ENCODE data around the gene RUNX1. TPM values are rescaled to one million over a fixed set of nuclear protein-coding genes. Genes with fewer than 3 reads are reported as not detected.

The RUNX1 gene
- total RNA-seq, 1 experiment from 2014 or later, result 0.52 TPM

GRCh38 chr21:34878501-34878900 lies 170.6 kb downstream of the RUNX1 start:
- intact Hi-C loops (cut with micrococcal nuclease; ENCODE audit: unreplicated experiment), result no loop called here
- ChIA-PET POLR2A (ENCODE audit: low non-redundant PET) (no interaction called here), CTCF (no interaction called here)
- no peak for TF ChIP-seq CTCF (conservative IDR thresholded peaks at IDR 0.05; ENCODE audit: low read depth, low read length)
- no peak for TF ChIP-seq EZH2 (IDR thresholded peaks at IDR 0.05; ENCODE audit: borderline replicate concordance, low read depth, low read length, poor library complexity, severe bottlenecking)
- no TSS peak for BruUV-seq (replicated peaks)
- Histone ChIP-seq H3K9me3 (ENCODE audit: low read depth, low read length, poor library complexity, severe bottlenecking) (no peaks in the 10 kb centered on the region), H3K27ac (ENCODE audit: low read depth, low read length, poor library complexity, severe bottlenecking) (no peak overlapping the region), H3K4me3 (ENCODE audit: low read depth, low read length, poor library complexity, severe bottlenecking) (no peak overlapping the region), H3K27me3 (replicated peaks; ENCODE audit: insufficient read depth, low read depth, low read length, poor library complexity) (peaks cover 31% of the 10 kb centered on the region), H3K36me3 (ENCODE audit: insufficient read depth, low read length, poor library complexity, severe bottlenecking) (no peaks in the 10 kb centered on the region), H3K4me1 (ENCODE audit: insufficient read depth, low read length, poor library complexity, severe bottlenecking) (no peaks in the 10 kb centered on the region)
- DNase-seq (ENCODE audit: low spot score), result no peak

- Histone ChIP-seq H3K27me3 (replicated peaks; ENCODE audit: insufficient read depth, low read depth, low read length, poor library complexity) (peaks cover 22% of the 10 kb centered on the region), H3K9me3 (ENCODE audit: low read depth, low read length, poor library complexity, severe bottlenecking) (no peaks in the 10 kb centered on the region), H3K27ac (ENCODE audit: low read depth, low read length, poor library complexity, severe bottlenecking) (no peak overlapping the region), H3K36me3 (ENCODE audit: insufficient read depth, low read length, poor library complexity, severe bottlenecking) (no peaks in the 10 kb centered on the region), H3K4me1 (ENCODE audit: insufficient read depth, low read length, poor library complexity, severe bottlenecking) (no peaks in the 10 kb centered on the region), H3K4me3 (ENCODE audit: low read depth, low read length, poor library complexity, severe bottlenecking) (no peak overlapping the region)
- ChIA-PET CTCF (no interaction called here), POLR2A (ENCODE audit: low non-redundant PET) (no interaction called here)
- intact Hi-C loops (cut with micrococcal nuclease; ENCODE audit: unreplicated experiment), result no loop called here
- BruUV-seq (replicated peaks), result no TSS peak
- TF ChIP-seq EZH2 (IDR thresholded peaks at IDR 0.05; ENCODE audit: borderline replicate concordance, low read depth, low read length, poor library complexity, severe bottlenecking) (no peak), CTCF (conservative IDR thresholded peaks at IDR 0.05; ENCODE audit: low read depth, low read length) (no peak)
- no peak for DNase-seq (ENCODE audit: low spot score)
These were observed 171.5 kb downstream of the RUNX1 start for GRCh38 chr21:34877485-34878128.

GRCh38 chr21:34875830-34876229 lies 173.3 kb downstream of the RUNX1 start:
- intact Hi-C loops (cut with micrococcal nuclease; ENCODE audit: unreplicated experiment), result no loop called here
- Histone ChIP-seq H3K4me3 (ENCODE audit: low read depth, low read length, poor library complexity, severe bottlenecking) (no peak overlapping the region), H3K27me3 (replicated peaks; ENCODE audit: insufficient read depth, low read depth, low read length, poor library complexity) (peaks cover 5% of the 10 kb centered on the region), H3K4me1 (ENCODE audit: insufficient read depth, low read length, poor library complexity, severe bottlenecking) (no peaks in the 10 kb centered on the region), H3K9me3 (ENCODE audit: low read depth, low read length, poor library complexity, severe bottlenecking) (no peaks in the 10 kb centered on the region), H3K36me3 (ENCODE audit: insufficient read depth, low read length, poor library complexity, severe bottlenecking) (no peaks in the 10 kb centered on the region), H3K27ac (ENCODE audit: low read depth, low read length, poor library complexity, severe bottlenecking) (no peak overlapping the region)
- ChIA-PET POLR2A (ENCODE audit: low non-redundant PET) (no interaction called here), CTCF (interaction anchor here (0.5 kb wide), 1 partner anchor 430 kb away, joined by 3 read pairs; no protein-coding TSS in a partner anchor)
- no peak for DNase-seq (ENCODE audit: low spot score)
- TF ChIP-seq CTCF (conservative IDR thresholded peaks at IDR 0.05; ENCODE audit: low read depth, low read length) (no peak), EZH2 (IDR thresholded peaks at IDR 0.05; ENCODE audit: borderline replicate concordance, low read depth, low read length, poor library complexity, severe bottlenecking) (no peak)
- no TSS peak for BruUV-seq (replicated peaks)

Data from A673 (cell line).